ENCODE measurements around the gene MYH11. TPM values are rescaled to one million over a fixed set of nuclear protein-coding genes. Genes with fewer than 3 reads are reported as not detected.

The MYH11 gene
- total RNA-seq, 2 donors from 2014 or later, result 0.09 to 0.29 TPM

GRCh38 chr16:15820837-15821236 lies 36.0 kb downstream of the MYH11 start:
- DNase-seq, result no peak
- H3K9ac ChIP-seq (ENCODE audit: extremely low read depth, low read length, poor library complexity, severe bottlenecking), result no peak overlapping the region
- H3K4me3 ChIP-seq (ENCODE audit: low read length), result no peak overlapping the region
- WGBS, 2 experiments (ENCODE audit: insufficient coverage in 1 of 2, insufficient read length in 1 of 2), result 92% methylated on average over 7 of the region's 7 CpGs
- no peaks in the 10 kb centered on the region for H3K36me3 Mint-ChIP-seq (ENCODE audit: low read depth)
- peaks cover 26% of the 10 kb centered on the region for H3K9me3 ChIP-seq (ENCODE audit: control insufficient read depth, low read length)
- H3K36me3 ChIP-seq (ENCODE audit: control insufficient read depth, insufficient read depth, low read length), result no peaks in the 10 kb centered on the region
- no peaks in the 10 kb centered on the region for H3K4me1 Mint-ChIP-seq
- no peak overlapping the region for H3K4me3 Mint-ChIP-seq
- peaks cover 96% of the 10 kb centered on the region for H3K27me3 ChIP-seq (ENCODE audit: control insufficient read depth, insufficient read depth, low read length, poor library complexity, severe bottlenecking)
- H3K9me3 Mint-ChIP-seq, result peaks cover 37% of the 10 kb centered on the region
- no peak overlapping the region for H3K27ac ChIP-seq (ENCODE audit: low read depth, low read length)
- peaks cover 81% of the 10 kb centered on the region for H3K27me3 Mint-ChIP-seq (ENCODE audit: insufficient read depth)
- no peaks in the 10 kb centered on the region for H3K4me1 ChIP-seq (ENCODE audit: control insufficient read depth, insufficient read depth, low read length)
- no peak overlapping the region for H3K27ac Mint-ChIP-seq
- TF ChIP-seq CTCF (conservative IDR thresholded peaks at IDR 0.05), result no peak

- no peaks in the 10 kb centered on the region for H3K36me3 Mint-ChIP-seq (ENCODE audit: low read depth)
- Histone ChIP-seq H3K9me3 (ENCODE audit: control insufficient read depth, low read length) (peaks cover 41% of the 10 kb centered on the region), H3K27ac (ENCODE audit: low read depth, low read length) (no peak overlapping the region), H3K4me1 (ENCODE audit: control insufficient read depth, insufficient read depth, low read length) (no peaks in the 10 kb centered on the region), H3K9ac (ENCODE audit: extremely low read depth, low read length, poor library complexity, severe bottlenecking) (no peak overlapping the region), H3K4me3 (ENCODE audit: low read length) (no peak overlapping the region), H3K27me3 (ENCODE audit: control insufficient read depth, insufficient read depth, low read length, poor library complexity, severe bottlenecking) (peaks cover 96% of the 10 kb centered on the region), H3K36me3 (ENCODE audit: control insufficient read depth, insufficient read depth, low read length) (no peaks in the 10 kb centered on the region)
- no peak for TF ChIP-seq CTCF (conservative IDR thresholded peaks at IDR 0.05)
- no peaks in the 10 kb centered on the region for H3K4me1 Mint-ChIP-seq
- H3K9me3 Mint-ChIP-seq, result peaks cover 43% of the 10 kb centered on the region
- WGBS, 2 experiments (ENCODE audit: insufficient coverage in 1 of 2, insufficient read length in 1 of 2), result 39% methylated on average over 2 of the region's 2 CpGs; no CpG with 5 or more reads in 1 of the 2 experiments
- no peak for DNase-seq
- H3K4me3 Mint-ChIP-seq, result no peak overlapping the region
- H3K27me3 Mint-ChIP-seq (ENCODE audit: insufficient read depth), result peaks cover 85% of the 10 kb centered on the region
- H3K27ac Mint-ChIP-seq, result no peak overlapping the region
Observed at GRCh38 chr16:15819046-15819445, 37.8 kb downstream of the MYH11 start.

- H3K9ac ChIP-seq (ENCODE audit: extremely low read depth, low read length, poor library complexity, severe bottlenecking), result no peak overlapping the region
- peaks cover 96% of the 10 kb centered on the region for H3K27me3 ChIP-seq (ENCODE audit: control insufficient read depth, insufficient read depth, low read length, poor library complexity, severe bottlenecking)
- peaks cover 43% of the 10 kb centered on the region for H3K9me3 Mint-ChIP-seq
- no peak for DNase-seq
- H3K4me1 ChIP-seq (ENCODE audit: control insufficient read depth, insufficient read depth, low read length), result no peaks in the 10 kb centered on the region
- H3K27ac Mint-ChIP-seq, result no peak overlapping the region
- no peak overlapping the region for H3K27ac ChIP-seq (ENCODE audit: low read depth, low read length)
- no peak overlapping the region for H3K4me3 ChIP-seq (ENCODE audit: low read length)
- TF ChIP-seq CTCF (conservative IDR thresholded peaks at IDR 0.05), result no peak
- no peaks in the 10 kb centered on the region for H3K36me3 ChIP-seq (ENCODE audit: control insufficient read depth, insufficient read depth, low read length)
- WGBS, 2 experiments (ENCODE audit: insufficient coverage in 1 of 2, insufficient read length in 1 of 2), result 45% methylated on average over 2 of the region's 2 CpGs; no CpG with 5 or more reads in 1 of the 2 experiments
- H3K4me3 Mint-ChIP-seq, result no peak overlapping the region
- H3K4me1 Mint-ChIP-seq, result no peaks in the 10 kb centered on the region
- peaks cover 89% of the 10 kb centered on the region for H3K27me3 Mint-ChIP-seq (ENCODE audit: insufficient read depth)
- H3K36me3 Mint-ChIP-seq (ENCODE audit: low read depth), result no peaks in the 10 kb centered on the region
- peaks cover 41% of the 10 kb centered on the region for H3K9me3 ChIP-seq (ENCODE audit: control insufficient read depth, low read length)
Observed at GRCh38 chr16:15817446-15817845, 39.4 kb downstream of the MYH11 start.
